SHP77 (cell line): ENCODE measurements around the gene XYLT1.
"Not testable (repeated sequence)": the region's sequence is repeated elsewhere in the genome, so short reads cannot be mapped to it uniquely, and the experiment has no call there.

Experiments used
- DNase-seq, 2 experiments: peaks; one replicate each; lab custom pipeline; 2025; lab: John Stamatoyannopoulos, UW

The XYLT1 gene

DNA sequence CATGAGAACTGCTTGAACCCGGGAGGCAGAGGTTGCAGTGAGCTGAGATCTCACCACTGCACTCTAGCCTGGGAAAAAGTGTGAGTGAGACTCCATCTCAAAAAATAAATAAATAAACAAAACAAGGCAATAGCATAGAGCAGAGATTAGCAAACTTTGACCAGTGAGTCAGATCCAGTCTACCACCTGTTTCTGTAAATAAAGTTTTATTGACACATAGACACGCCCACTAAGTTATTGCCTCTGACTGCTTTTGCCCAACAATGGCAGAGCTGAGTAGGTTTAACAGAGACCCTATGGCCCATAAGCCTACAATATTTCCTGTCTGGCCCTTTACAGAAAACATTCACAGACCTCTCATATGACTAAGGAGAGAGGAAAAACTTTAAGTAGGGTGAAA lies 44.3 kb downstream of the XYLT1 start:
- no peak for DNase-seq

DNA sequence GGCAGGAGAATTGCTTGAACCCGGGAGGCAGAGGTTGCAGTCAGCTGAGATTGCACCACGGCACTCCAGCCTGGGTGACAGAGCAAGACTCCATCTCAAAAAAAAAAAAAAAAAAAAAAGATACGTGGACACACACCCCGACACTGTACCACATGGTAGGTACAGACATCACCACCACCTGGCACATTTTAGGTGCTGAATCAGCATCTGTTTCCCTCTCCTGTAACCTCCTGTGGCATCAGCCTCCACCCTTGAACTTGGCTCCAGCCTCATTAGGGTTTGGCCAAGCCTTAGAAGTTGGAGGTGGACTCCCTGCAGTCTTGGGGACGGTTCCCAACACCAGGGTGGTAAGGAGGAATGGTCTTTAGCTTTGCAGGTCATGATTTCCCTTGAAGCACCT lies 46.0 kb downstream of the XYLT1 start:
- DNase-seq: no peak

GRCh38 chr16:17423221-17423620 lies 47.5 kb downstream of the XYLT1 start:
- no peak for DNase-seq

- DNase-seq: no peak
Measured at GRCh38 chr16:17420816-17421215, 49.9 kb downstream of the XYLT1 start.

DNA sequence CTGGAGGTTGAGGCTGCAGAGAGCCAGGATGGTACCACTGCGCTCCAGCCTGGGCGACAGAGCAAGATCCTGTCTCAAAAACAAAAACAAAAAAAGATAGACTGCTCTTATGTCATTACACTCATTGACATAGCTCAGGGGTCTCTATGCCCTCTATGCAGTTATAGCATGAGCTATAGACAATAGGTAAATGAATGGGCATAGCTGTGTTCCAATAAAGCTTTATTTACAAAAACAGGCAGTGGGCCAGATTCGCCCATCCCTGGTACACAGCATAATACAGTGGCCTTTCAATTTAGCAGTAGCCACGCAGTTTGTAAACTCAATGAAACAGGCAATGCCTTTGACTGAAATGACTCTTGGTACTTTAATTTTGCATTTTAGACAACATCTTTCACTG lies 51.5 kb downstream of the XYLT1 start:
- no peak for DNase-seq

DNA sequence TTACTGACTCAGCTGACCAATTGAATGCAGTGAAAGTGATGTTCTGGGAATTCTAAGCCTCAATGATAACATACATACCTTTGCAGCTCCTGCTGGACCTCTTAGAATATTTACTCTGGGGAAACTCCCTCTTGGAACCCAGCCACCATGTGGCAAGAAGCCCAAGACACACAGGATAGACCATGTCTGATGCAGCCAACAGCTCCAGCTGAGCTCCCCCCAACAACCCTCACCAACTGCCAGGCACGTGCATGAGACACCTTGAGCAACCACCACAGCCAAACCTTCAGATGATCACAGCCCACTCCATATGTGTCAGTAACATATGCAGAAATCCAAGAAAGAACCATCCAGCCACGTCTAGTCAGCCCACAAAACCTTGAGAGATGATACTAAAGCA lies 53.0 kb downstream of the XYLT1 start:
- no peak for DNase-seq

DNA sequence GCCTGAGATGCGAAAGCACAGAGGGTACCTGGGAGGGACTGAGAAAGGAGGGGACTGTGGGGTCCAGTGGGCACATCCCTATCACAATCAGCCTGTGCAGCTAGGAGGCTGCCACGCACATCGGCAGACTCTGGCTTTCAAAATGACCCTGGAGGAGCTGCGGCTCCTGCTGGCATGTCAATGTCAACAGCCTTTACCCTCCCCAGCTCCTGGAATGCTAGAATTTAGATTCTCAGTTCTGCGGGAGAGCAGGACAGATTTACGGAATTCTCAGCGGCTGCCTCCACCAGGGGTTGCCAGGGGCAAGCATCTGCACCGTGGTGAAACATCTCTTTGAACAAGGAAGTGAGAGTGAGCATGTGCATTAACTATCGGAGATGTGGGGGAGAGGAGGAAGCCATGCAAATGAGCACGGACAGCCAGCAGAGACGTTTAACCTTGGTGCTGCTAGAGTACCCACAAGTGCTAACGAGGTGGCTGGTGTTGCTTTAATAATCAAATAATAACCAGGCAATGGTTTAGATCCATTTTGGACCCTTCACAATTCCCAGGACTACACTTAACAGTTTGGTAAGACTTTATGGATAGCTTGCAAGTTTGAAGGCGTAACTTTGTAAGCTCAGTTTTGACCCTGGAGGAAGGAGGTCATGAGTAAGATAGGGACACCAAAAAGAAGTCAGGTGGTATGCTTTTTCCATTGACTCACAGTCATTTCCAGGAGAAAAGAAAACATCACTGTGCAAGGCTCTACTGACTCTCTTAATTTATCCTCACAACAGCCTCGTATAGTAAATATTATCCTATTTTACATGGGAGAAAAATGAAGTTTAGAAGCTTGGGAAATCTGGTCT lies 54.1 kb downstream of the XYLT1 start:
- no peak for DNase-seq

- no peak for DNase-seq
Measured at GRCh38 chr16:17414916-17415315, 55.8 kb downstream of the XYLT1 start.

DNA sequence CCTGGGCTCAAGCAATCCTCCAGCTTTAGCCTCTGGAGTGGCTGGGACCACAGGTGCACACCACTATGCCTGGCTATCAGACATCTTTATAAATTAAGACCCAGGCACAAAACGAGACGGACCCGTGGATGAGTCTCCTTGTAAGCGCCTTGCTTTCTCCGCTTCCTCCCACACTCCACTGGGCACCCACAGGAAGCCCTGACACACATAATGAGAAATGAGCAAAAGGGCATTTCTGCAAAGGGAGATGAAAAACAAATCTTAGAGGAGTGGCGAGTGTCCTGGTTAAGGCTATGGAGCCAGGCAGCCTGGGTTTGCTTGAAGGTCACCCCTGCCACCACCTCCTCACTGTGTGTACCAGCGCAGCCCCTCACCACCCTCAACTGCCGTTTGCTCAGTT lies 56.3 kb downstream of the XYLT1 start:
- no peak for DNase-seq

DNA sequence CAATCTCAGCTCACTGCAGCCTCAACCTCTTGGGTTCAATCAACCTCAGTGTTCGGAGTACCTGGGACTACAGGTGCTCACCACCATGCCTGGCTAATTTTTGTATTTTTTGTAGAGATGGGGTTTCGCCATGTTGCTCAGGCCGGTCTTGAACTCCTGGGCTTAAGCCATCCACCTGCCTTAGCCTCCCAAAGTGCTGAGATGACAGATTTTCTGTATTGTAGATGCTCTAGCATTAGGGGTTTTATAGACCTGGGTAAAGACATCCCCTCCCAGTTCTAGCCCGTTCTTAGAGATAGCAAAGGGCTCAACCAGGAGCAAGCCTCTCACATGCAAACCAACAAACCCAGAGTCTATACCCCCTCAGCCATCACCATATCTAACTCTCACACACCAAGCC lies 57.3 kb downstream of the XYLT1 start:
- DNase-seq: no peak

- no peak for DNase-seq
Measured at GRCh38 chr16:17412791-17413190, 58.0 kb downstream of the XYLT1 start.

- DNase-seq: no peak
Measured at GRCh38 chr16:17412221-17412620, 58.5 kb downstream of the XYLT1 start.

DNA sequence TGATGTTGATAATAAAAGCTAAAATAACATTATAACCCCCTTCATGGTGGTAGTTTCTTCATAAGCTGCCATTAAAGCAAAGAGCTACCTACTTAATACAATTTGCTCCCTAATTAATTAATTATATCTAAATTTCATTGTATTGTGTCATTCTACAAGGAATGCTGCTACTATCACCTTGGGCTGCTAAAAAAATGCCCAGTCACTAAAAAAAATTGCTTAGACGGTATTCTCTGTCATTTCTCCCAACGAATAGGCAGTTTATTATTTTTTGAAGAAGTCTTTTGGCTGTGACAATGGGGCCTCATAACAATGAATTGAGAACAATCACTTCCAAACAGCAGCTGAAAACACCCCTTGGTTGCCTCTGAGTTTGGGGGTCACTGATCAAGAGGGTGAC lies 59.5 kb downstream of the XYLT1 start:
- DNase-seq: no peak

DNA sequence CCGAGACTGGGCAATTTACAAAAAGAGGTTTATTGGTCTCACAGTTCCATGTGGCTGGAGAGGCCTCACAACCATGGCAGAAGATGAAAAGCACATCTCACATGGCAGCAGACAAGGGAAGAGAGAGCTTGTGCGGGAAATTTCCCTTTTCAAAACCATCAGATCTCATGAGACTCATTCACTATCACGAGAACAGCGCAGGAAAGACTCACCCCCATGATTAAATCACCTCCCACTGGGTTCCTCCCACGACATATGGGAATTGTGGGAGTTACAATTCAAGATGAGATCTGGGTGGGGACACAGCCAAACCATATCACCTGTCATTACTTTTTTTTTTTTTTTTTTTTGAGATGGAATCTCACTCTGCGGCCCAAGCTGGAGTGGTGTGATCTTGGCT lies 60.4 kb downstream of the XYLT1 start:
- not testable (repeated sequence) for DNase-seq

- no peak for DNase-seq
Measured at GRCh38 chr16:17409894-17410293, 60.9 kb downstream of the XYLT1 start.

DNA sequence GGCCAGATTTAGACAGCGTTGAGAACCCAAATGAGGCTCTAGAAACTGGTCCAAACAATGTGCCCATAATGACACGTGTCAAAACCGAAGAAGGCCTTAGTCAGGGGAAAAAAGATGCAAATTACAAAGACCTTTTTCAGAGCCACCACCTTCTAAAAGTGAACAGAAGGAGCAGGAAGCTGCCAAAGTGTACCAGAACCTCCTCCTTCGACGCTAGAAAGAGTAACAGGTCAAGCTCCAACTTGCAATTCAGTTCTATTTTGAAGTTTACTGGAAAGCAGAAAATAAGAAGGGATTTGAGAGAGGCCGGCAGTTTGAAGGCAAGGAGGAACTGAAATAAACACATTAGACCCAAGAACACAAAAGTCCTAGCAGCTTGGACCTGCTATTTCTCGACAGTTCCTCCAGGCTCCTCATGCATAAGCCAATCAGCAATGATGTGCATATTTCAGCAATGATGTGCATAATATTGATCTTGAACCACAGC lies 61.8 kb downstream of the XYLT1 start:
- DNase-seq: no peak

GRCh38 chr16:17408296-17408695 lies 62.5 kb downstream of the XYLT1 start:
- no peak for DNase-seq

- DNase-seq: no peak
Measured at GRCh38 chr16:17407321-17407720, 63.4 kb downstream of the XYLT1 start.

DNA sequence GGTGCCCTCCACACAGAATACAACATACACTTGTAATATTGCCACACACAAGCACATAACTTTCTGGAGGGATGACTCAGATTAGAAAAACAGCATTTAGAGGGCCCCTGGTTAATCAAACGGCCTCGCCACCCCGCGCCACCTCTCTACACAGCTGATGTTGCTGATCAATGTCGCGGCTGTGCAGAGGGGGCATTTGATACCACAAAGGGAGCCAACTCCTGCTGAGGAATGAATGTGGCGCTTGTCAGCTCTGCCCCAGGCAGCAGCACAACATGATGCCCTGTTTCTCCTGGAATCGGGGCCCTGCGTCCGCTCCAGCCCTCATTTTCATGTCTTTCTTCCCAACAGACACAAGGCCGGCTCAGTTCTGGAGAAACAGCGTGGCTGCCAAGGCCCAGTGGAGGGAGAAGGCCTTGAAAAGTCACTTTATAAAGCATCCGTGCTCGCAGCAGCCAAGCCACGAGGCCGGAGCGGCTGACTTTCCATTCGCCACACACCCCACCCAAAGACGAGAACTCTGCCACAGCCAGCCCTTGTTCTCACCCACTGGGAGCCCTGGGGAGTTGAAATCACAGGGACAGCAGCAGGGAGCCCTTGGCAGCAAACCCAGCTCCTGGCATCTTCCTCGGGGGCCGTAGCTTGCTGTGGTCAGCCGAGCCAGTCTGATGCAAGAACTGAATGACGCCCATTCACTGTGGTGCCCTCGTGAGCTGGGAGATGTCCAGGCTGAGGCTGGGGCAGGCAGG lies 65.6 kb downstream of the XYLT1 start:
- peak; percentile 25 to 50 for DNase-seq

- DNase-seq: no peak
Measured at GRCh38 chr16:17403859-17404545, 66.8 kb downstream of the XYLT1 start.

DNA sequence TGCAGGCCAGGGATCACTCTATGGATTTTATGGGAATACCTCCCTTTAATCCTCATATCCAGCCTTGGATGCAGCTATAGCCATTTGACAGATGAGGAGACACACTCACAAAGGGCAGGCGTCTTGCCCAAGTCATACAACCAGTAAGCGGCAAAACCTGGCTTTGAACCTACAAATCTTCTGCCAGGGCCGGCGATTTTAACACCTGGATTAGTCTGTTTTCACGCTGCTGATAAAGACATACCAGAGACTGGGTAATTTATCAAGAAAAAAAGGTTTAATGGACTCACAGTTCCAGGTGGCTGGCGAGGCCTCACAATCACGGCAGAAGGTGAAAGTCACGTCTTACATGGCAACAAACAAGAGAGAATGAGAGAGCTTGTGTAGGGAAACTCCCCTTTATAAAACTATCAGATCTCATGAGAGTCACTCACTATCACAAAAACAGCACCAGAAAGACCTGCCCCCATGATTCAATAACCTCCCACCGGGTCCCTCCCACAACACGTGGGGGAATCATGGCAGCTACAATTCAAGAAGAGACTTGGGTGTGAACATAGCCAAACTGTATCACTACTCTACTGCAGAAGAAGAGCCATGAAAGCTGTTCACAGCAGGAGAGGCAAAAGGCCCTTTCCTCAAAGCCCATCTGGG lies 67.5 kb downstream of the XYLT1 start:
- DNase-seq: no peak

GRCh38 chr16:17397499-17397891 lies 73.3 kb downstream of the XYLT1 start:
- DNase-seq: peak; percentile 88
